ENCODE measurements around the gene SLC9A1.

SLC9A1 gene

GRCh38 chr1:27068922-27069321 lies 86.0 kb downstream of the SLC9A1 start:
- H3K27ac ChIP-seq (ENCODE audit: low read length) = no peak overlapping the region
- H3K27me3 ChIP-seq (ENCODE audit: low read depth, low read length) = no peaks in the 10 kb centered on the region
- no peak for TF ChIP-seq EZH2phosphoT487 (IDR thresholded peaks at IDR 0.05; ENCODE audit: low read depth)
- TF ChIP-seq CTCF (IDR thresholded peaks at IDR 0.05; ENCODE audit: low read depth, low read length) = no peak
- no peaks in the 10 kb centered on the region for H3K4me1 ChIP-seq (ENCODE audit: low read length)
- H2AFZ ChIP-seq (ENCODE audit: low read depth, low read length) = no peak overlapping the region
- no peak overlapping the region for H3K9ac ChIP-seq (ENCODE audit: low read length)
- H4K20me1 ChIP-seq (ENCODE audit: insufficient read depth, low read length) = no peaks in the 10 kb centered on the region
- H3K36me3 ChIP-seq (replicated peaks; ENCODE audit: low read depth, low read length) = no peaks in the 10 kb centered on the region
- H3K4me2 ChIP-seq (ENCODE audit: low read length) = no peak overlapping the region
- no peaks in the 10 kb centered on the region for H3K9me3 ChIP-seq (ENCODE audit: insufficient read depth, low read length)
- H3K4me3 ChIP-seq (ENCODE audit: low read length) = no peak overlapping the region
- H3K79me2 ChIP-seq (ENCODE audit: low read length) = no peaks in the 10 kb centered on the region

GRCh38 chr1:27065999-27066630 lies 88.8 kb downstream of the SLC9A1 start:
- no peaks in the 10 kb centered on the region for H3K79me2 ChIP-seq (ENCODE audit: low read length)
- H3K27ac ChIP-seq (ENCODE audit: low read length) = no peak overlapping the region
- H3K36me3 ChIP-seq (replicated peaks; ENCODE audit: low read depth, low read length) = no peaks in the 10 kb centered on the region
- no peaks in the 10 kb centered on the region for H3K27me3 ChIP-seq (ENCODE audit: low read depth, low read length)
- no peaks in the 10 kb centered on the region for H3K4me1 ChIP-seq (ENCODE audit: low read length)
- no peak overlapping the region for H3K9ac ChIP-seq (ENCODE audit: low read length)
- H2AFZ ChIP-seq (ENCODE audit: low read depth, low read length) = no peak overlapping the region
- no peaks in the 10 kb centered on the region for H4K20me1 ChIP-seq (ENCODE audit: insufficient read depth, low read length)
- H3K9me3 ChIP-seq (ENCODE audit: insufficient read depth, low read length) = no peaks in the 10 kb centered on the region
- no peak overlapping the region for H3K4me3 ChIP-seq (ENCODE audit: low read length)
- no peak overlapping the region for H3K4me2 ChIP-seq (ENCODE audit: low read length)
- no peak for TF ChIP-seq CTCF (IDR thresholded peaks at IDR 0.05; ENCODE audit: low read depth, low read length)
- no peak for TF ChIP-seq EZH2phosphoT487 (IDR thresholded peaks at IDR 0.05; ENCODE audit: low read depth)

DNA sequence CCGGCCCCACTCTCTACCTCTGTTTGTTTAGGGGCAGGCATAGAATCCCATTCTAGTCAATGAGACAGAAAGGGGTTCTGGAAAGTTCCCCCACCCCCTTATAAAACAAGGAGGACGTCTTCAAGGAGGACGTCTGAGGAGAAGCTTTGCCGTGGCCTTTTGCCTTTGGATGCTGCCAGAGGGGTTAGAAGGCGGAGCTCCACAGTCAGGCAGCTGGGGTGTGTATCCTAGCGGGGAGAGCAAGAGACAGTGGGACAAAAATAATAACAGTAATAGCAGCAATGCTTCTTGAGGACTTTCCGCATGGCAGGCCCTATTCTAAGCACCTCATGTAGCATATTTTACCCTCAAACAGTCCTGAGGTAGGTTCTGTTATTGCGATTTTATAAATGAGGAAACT lies 94.0 kb downstream of the SLC9A1 start:
- Histone ChIP-seq H3K9ac (ENCODE audit: low read length) (no peak overlapping the region), H3K4me1 (ENCODE audit: low read length) (no peaks in the 10 kb centered on the region), H3K9me3 (ENCODE audit: insufficient read depth, low read length) (no peaks in the 10 kb centered on the region), H3K79me2 (ENCODE audit: low read length) (no peaks in the 10 kb centered on the region), H3K4me3 (ENCODE audit: low read length) (no peak overlapping the region), H2AFZ (ENCODE audit: low read depth, low read length) (no peak overlapping the region), H3K27ac (ENCODE audit: low read length) (no peak overlapping the region), H3K4me2 (ENCODE audit: low read length) (no peak overlapping the region), H4K20me1 (ENCODE audit: insufficient read depth, low read length) (no peaks in the 10 kb centered on the region), H3K36me3 (replicated peaks; ENCODE audit: low read depth, low read length) (no peaks in the 10 kb centered on the region), H3K27me3 (ENCODE audit: low read depth, low read length) (no peaks in the 10 kb centered on the region)
- TF ChIP-seq EZH2phosphoT487 (IDR thresholded peaks at IDR 0.05; ENCODE audit: low read depth) (no peak), CTCF (IDR thresholded peaks at IDR 0.05; ENCODE audit: low read depth, low read length) (no peak)

- TF ChIP-seq CTCF (IDR thresholded peaks at IDR 0.05; ENCODE audit: low read depth, low read length) (no peak), EZH2phosphoT487 (IDR thresholded peaks at IDR 0.05; ENCODE audit: low read depth) (no peak)
- Histone ChIP-seq H3K27me3 (ENCODE audit: low read depth, low read length) (no peaks in the 10 kb centered on the region), H3K9ac (ENCODE audit: low read length) (no peak overlapping the region), H2AFZ (ENCODE audit: low read depth, low read length) (no peak overlapping the region), H3K4me2 (ENCODE audit: low read length) (no peak overlapping the region), H4K20me1 (ENCODE audit: insufficient read depth, low read length) (no peaks in the 10 kb centered on the region), H3K9me3 (ENCODE audit: insufficient read depth, low read length) (no peaks in the 10 kb centered on the region), H3K4me1 (ENCODE audit: low read length) (no peaks in the 10 kb centered on the region), H3K4me3 (ENCODE audit: low read length) (no peak overlapping the region), H3K36me3 (replicated peaks; ENCODE audit: low read depth, low read length) (no peaks in the 10 kb centered on the region), H3K27ac (ENCODE audit: low read length) (no peak overlapping the region), H3K79me2 (ENCODE audit: low read length) (no peaks in the 10 kb centered on the region)
Measured at GRCh38 chr1:27058966-27059669, 95.8 kb downstream of the SLC9A1 start.
